HG03139 (cell line): ENCODE data around the gene RABGEF1.
"Not testable (repeated sequence)": the region's sequence is repeated elsewhere in the genome, so short reads cannot be mapped to it uniquely, and the experiment has no call there.

ENCODE experiments used
- ATAC-seq: cut with Tn5 transposase; IDR thresholded peaks from one replicate; pipeline ENCODE4 v1.9.1; 2021; ENCODE audit not compliant: unreplicated experiment

RABGEF1 gene

GRCh38 chr7:66847523-66847855 lies 107.0 kb downstream of the RABGEF1 start:
- ATAC-seq, result not testable (repeated sequence)

DNA sequence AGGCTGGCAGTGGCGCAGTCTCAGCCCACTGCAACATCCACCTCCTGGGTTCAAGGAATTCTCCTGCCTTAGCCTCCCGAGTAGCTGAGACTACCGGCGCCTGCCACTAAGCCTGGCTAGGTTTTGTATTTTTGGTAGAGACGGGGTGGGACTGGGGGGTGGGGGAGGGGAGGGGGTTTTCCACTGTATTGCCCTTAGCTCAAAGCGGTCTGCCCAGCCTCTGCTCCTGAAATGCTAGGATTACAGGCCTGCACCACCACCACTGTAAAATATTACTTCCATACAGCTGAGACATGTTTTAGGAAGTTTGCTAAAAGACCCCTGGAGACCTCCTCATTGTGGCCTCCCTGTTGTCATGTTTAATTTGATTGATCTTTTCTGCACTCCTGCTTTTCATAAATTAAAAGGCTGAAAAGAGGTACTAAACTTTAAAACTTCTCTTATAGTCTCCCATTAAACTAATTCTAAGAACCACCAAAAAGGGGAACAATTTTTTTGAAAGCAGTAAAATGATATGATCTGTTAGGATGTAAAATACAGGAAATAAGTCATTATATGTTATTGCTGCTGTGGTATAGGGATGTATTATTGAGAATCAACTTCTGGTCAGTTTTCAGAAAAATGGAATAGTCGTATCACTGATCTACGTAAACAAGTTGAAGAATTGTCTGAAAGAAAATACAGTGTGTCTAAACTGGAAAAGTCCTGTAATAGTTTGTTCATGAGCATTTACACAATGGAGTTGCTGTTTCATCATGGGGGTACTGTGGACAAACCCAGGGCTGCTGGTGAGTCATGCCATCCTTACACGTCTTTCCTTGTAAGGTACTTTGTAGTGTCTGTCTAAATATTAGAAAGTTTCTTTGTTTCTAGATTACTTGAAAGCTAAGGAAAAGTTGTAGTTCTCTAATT lies 107.6 kb downstream of the RABGEF1 start:
- no peak for ATAC-seq

GRCh38 chr7:66859339-66859738 lies 118.8 kb downstream of the RABGEF1 start:
- ATAC-seq, result no peak

DNA sequence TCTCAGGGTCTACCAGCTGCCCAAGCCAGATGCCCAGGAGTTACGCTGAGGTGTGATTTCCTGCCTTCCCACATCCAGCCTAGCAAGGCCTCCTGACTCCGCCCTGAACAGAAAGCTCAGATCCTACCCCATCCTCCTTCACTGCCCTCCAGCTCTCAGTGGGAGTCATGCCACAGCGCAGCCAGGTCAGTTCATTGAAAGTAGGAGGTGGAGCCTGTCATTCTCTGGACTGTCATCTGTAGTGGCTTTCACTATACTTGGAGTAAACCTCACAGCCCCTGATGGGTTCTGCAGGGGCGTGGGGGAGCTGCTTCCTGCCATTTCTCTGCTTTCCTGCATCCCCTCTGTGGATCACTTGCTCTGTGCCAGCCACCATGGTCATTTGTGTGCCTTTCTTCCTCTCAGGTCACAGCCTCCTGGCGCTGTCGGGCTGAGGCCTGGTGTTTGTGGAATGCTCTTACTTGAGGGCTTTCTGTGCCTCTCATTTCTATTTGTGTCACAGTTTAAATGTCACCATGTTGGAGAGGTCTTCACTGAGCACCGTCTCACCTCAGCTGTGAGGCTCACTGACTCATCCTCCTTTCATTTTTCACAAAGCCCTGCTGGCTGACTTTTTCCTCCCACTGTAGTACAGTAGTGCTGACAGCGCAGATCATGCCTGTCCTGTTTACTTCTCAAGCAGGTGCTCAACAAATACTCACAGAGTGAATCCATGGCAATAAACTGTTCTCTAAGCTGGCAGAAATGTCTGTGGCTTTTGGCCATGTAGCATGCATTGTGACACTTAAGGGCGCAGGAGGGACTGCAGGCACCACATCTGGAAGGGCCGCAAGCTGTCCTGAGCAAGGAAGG lies 119.5 kb downstream of the RABGEF1 start:
- no peak for ATAC-seq

GRCh38 chr7:66860767-66861166 lies 120.2 kb downstream of the RABGEF1 start:
- ATAC-seq, result no peak
